ENCODE results near the gene MRPS6. TPM values are rescaled to one million over a fixed set of nuclear protein-coding genes. Genes with fewer than 3 reads are reported as not detected.

Gene MRPS6
- total RNA-seq, 6 donors from 2014 or later: 25.0 to 54.6 (median 41.6) TPM

GRCh38 chr21:34154878-34155277, 81.5 kb downstream of the MRPS6 start:
- TF ChIP-seq POLR2A (IDR thresholded peaks at IDR 0.05) (no peak), CTCF (IDR thresholded peaks at IDR 0.05) (no peak), POLR2AphosphoS5 (IDR thresholded peaks at IDR 0.05) (no peak), EP300 (IDR thresholded peaks at IDR 0.05) (no peak)
- H3K27ac ChIP-seq: no peak overlapping the region
- no peaks in the 10 kb centered on the region for H3K9me3 ChIP-seq
- no peak overlapping the region for H3K4me3 ChIP-seq
- H3K4me1 ChIP-seq: no peaks in the 10 kb centered on the region
- no peak for ATAC-seq (ENCODE audit: low FRiP score in 2 of 2)
- DNase-seq: no peak
- H3K36me3 ChIP-seq: no peaks in the 10 kb centered on the region
- H3K27me3 ChIP-seq: no peaks in the 10 kb centered on the region
- WGBS, 2 donors: 94 to 97% methylated on average over 5 of the region's 5 CpGs

- Histone ChIP-seq H3K27me3 (no peaks in the 10 kb centered on the region), H3K9me3 (peaks cover 0 to 2% (median 0%) of the 10 kb centered on the region in 4 donors), H3K27ac (no peak overlapping the region), H3K4me3 (no peak overlapping the region), H3K4me1 (no peaks in the 10 kb centered on the region), H3K36me3 (no peaks in the 10 kb centered on the region)
- no peak for ATAC-seq (ENCODE audit: low FRiP score in 2 of 2)
- TF ChIP-seq POLR2A (IDR thresholded peaks at IDR 0.05) (no peak), EP300 (IDR thresholded peaks at IDR 0.05) (no peak), POLR2AphosphoS5 (IDR thresholded peaks at IDR 0.05) (no peak), CTCF (IDR thresholded peaks at IDR 0.05) (no peak)
- DNase-seq: no peak
- 75 to 89% methylated on average over 3 of the region's 3 CpGs for WGBS, 2 donors
Observed at GRCh38 chr21:34156957-34157356, 83.6 kb downstream of the MRPS6 start.

- Histone ChIP-seq H3K27me3 (no peaks in the 10 kb centered on the region), H3K4me3 (no peak overlapping the region), H3K4me1 (no peaks in the 10 kb centered on the region), H3K9me3 (peaks cover 0 to 8% (median 0%) of the 10 kb centered on the region in 4 donors), H3K36me3 (no peaks in the 10 kb centered on the region), H3K27ac (no peak overlapping the region)
- 91 to 93% methylated on average over 2 of the region's 2 CpGs for WGBS, 2 donors
- DNase-seq (no peak), ATAC-seq (ENCODE audit: low FRiP score in 2 of 2) (no peak)
- TF ChIP-seq POLR2A (IDR thresholded peaks at IDR 0.05): no peak
- TF ChIP-seq EP300 (IDR thresholded peaks at IDR 0.05): no peak
- TF ChIP-seq CTCF (IDR thresholded peaks at IDR 0.05): no peak
- no peak for TF ChIP-seq POLR2AphosphoS5 (IDR thresholded peaks at IDR 0.05)
Observed at GRCh38 chr21:34157521-34157920, 84.1 kb downstream of the MRPS6 start.

- Histone ChIP-seq H3K36me3 (no peaks in the 10 kb centered on the region), H3K9me3 (peaks cover 0 to 17% (median 7%) of the 10 kb centered on the region in 4 donors), H3K27ac (no peak overlapping the region), H3K4me3 (no peak overlapping the region), H3K4me1 (no peaks in the 10 kb centered on the region), H3K27me3 (no peaks in the 10 kb centered on the region)
- DNase-seq (peak in 1 of 2 donors; percentile 46), ATAC-seq (ENCODE audit: low FRiP score in 2 of 2) (peak in 1 of 2 donors; percentile 11)
- 92 to 95% methylated on average over 23 to 36 of the region's 36 CpGs for WGBS, 2 donors
- TF ChIP-seq CTCF (IDR thresholded peaks at IDR 0.05) (no peak), POLR2A (IDR thresholded peaks at IDR 0.05) (no peak), EP300 (IDR thresholded peaks at IDR 0.05) (no peak), POLR2AphosphoS5 (IDR thresholded peaks at IDR 0.05) (no peak)
Observed at GRCh38 chr21:34158866-34159835, 85.8 kb downstream of the MRPS6 start.
